ENCODE data around the gene INVS.

GRCh38 chr9:100190339-100190738, 91.3 kb downstream of the INVS start:
- TF ChIP-seq POLR2A (IDR thresholded peaks at IDR 0.05) = no peak
- no peak for TF ChIP-seq CTCF (IDR thresholded peaks at IDR 0.05)
- no peak for TF ChIP-seq POLR2AphosphoS5 (IDR thresholded peaks at IDR 0.05)
- TF ChIP-seq EP300 (IDR thresholded peaks at IDR 0.05) = no peak

Measured in suprapubic skin (tissue), 4 donors.